HCT116 (cell line): ENCODE results near the gene MARS1. TPM values are rescaled to one million over a fixed set of nuclear protein-coding genes. Genes with fewer than 3 reads are reported as not detected.

Experiments
- ATAC-seq: fragments of 200-7000 bp; cut with Tn5 transposase; 2 replicates; pipeline ENCODE4 v1.9.1; 2020; ENCODE audit warnings: mild to moderate bottlenecking, moderate library complexity
- BruUV-seq: library from RNA; stranded (reverse); fragments of 400-500 nt; replicated peaks from 2 replicates; lab custom pipeline; 2021; lab: Mats Ljungman, UMichigan
- CTCF ChIA-PET: fragments of 300-600 bp; sonication (Branson Sonifier 250); formaldehyde crosslinking; loops from one replicate; lab custom pipeline; 2021; ENCODE audit warnings: antibody characterized with exemption; lab: Charles Lee
- POLR2A ChIA-PET: fragments of 300-600, 350-600 bp; sonication (Branson Sonifier 250); formaldehyde crosslinking; loops from one replicate; lab custom pipeline; 2021; ENCODE audit warnings: antibody characterized with exemption; lab: Charles Lee
- RAD21 ChIA-PET, 2 experiments: fragments of 300-600 bp; sonication (Branson Sonifier 250); formaldehyde crosslinking; loops; one replicate each; lab custom pipeline; 2023; ENCODE audit warnings: low total read pairs in 2 of 2; ENCODE audit not compliant: uncharacterized antibody in 2 of 2, unreplicated experiment in 2 of 2, low non-redundant PET in 1 of 2; lab: Charles Lee
- DNase-seq: peaks from one replicate; pipeline ENCODE4 v3.0.0-alpha.2; 2010; ENCODE audit warnings: low read depth, low spot score
- H2AFZ ChIP-seq: fragments of 200-600 bp; shearing (Covaris generic), sonication (generic); 2 replicates; pipeline ENCODE4 v1.6.1; 2017; ENCODE audit warnings: low read depth, mixed run types, mixed read lengths, antibody characterized with exemption, low read length; ENCODE audit not compliant: poor library complexity, severe bottlenecking
- H3K27ac ChIP-seq: 2 replicates; pipeline ENCODE4 v1.5.1; 2012; ENCODE audit warnings: low read depth, low read length
- H3K27me3 ChIP-seq: fragments of 200-600 bp; sonication (generic); 2 replicates; pipeline ENCODE4 v1.6.1; 2016; ENCODE audit warnings: mixed run types, low read length, mixed read lengths; ENCODE audit not compliant: insufficient read depth
- H3K36me3 ChIP-seq, 2 experiments: fragments of 200-500 bp in 1 of 2; fragments of 200-600 bp in 1 of 2; sonication (Bioruptor generic) in 1 of 2; sonication (generic) in 1 of 2; 2 replicates each; pipeline versions ENCODE4 v1.5.1 to v1.6.1; 2014 to 2016; ENCODE audit warnings: low read length in 2 of 2, inconsistent platforms in 1 of 2, mixed read lengths in 1 of 2, mixed run types in 1 of 2; ENCODE audit not compliant: insufficient read depth in 2 of 2, control insufficient read depth in 1 of 2
- H3K4me1 ChIP-seq, 2 experiments: fragments of 200-600 bp in 1 of 2; sonication (generic) in 1 of 2; 2 replicates each; pipeline versions ENCODE4 v1.5.1 to v1.6.1; 2012 to 2017; ENCODE audit warnings: low read length in 2 of 2, inconsistent platforms in 1 of 2, mild to moderate bottlenecking in 1 of 2, mixed read lengths in 1 of 2, mixed run types in 1 of 2, moderate library complexity in 1 of 2; ENCODE audit not compliant: insufficient read depth in 2 of 2, control insufficient read depth in 1 of 2
- H3K4me2 ChIP-seq: fragments of 200-600 bp; sonication (generic); 2 replicates; pipeline ENCODE4 v1.6.1; 2017; ENCODE audit warnings: mixed run types, low read length, mixed read lengths
- H3K4me3 ChIP-seq, 2 experiments: fragments of 200-600 bp in 1 of 2; sonication (generic) in 1 of 2; replicated peaks in 1 of 2; 2 replicates each; pipeline ENCODE4 v1.5.1; 2011 to 2016; ENCODE audit warnings: low read length in 2 of 2, control low read depth in 1 of 2, low read depth in 1 of 2, mild to moderate bottlenecking in 1 of 2, mixed read lengths in 1 of 2, mixed run types in 1 of 2
- H3K79me2 ChIP-seq: fragments of 200-600 bp; sonication (generic); 2 replicates; pipeline ENCODE4 v1.6.1; 2017; ENCODE audit warnings: mild to moderate bottlenecking, mixed run types, low read length, moderate library complexity, mixed read lengths; ENCODE audit not compliant: insufficient read depth
- H3K9ac ChIP-seq: fragments of 200-600 bp; sonication (generic); 2 replicates; pipeline ENCODE4 v1.6.1; 2016; ENCODE audit warnings: low read length, mixed read lengths
- H3K9me2 ChIP-seq: fragments of 200-600 bp; sonication (generic), shearing (Covaris generic); 2 replicates; pipeline ENCODE4 v1.6.1; 2017; ENCODE audit warnings: mixed run types, mild to moderate bottlenecking, moderate library complexity; ENCODE audit not compliant: insufficient read depth
- H3K9me3 ChIP-seq, 2 experiments: fragments of 200-500 bp in 1 of 2; fragments of 200-600 bp in 1 of 2; sonication (Bioruptor generic) in 1 of 2; sonication (generic) in 1 of 2; 2 replicates each; pipeline ENCODE4 v1.6.1; 2014 to 2017; ENCODE audit warnings: low read length in 2 of 2, mixed read lengths in 2 of 2, inconsistent platforms in 1 of 2, low read depth in 1 of 2, mild to moderate bottlenecking in 1 of 2, mixed run types in 1 of 2, moderate library complexity in 1 of 2; ENCODE audit not compliant: control insufficient read depth in 1 of 2, insufficient read depth in 1 of 2
- H4K20me1 ChIP-seq: fragments of 200-600 bp; sonication (generic), shearing (Covaris generic); 2 replicates; pipeline ENCODE4 v1.6.1; 2017; ENCODE audit warnings: mixed run types, mild to moderate bottlenecking, moderate library complexity; ENCODE audit not compliant: insufficient read depth
- CBX3 ChIP-seq: IDR thresholded peaks from 2 replicates; pipeline ENCODE4 v1.6.1; 2012; ENCODE audit warnings: low read depth
- CEBPB ChIP-seq: IDR thresholded peaks from 2 replicates; pipeline ENCODE4 v1.6.1; 2012; ENCODE audit warnings: low read depth
- EGR1 ChIP-seq: IDR thresholded peaks from 2 replicates; pipeline ENCODE4 v1.6.1; 2012; ENCODE audit warnings: low read depth
- ELF1 ChIP-seq: IDR thresholded peaks from 2 replicates; pipeline ENCODE4 v1.6.1; 2012; ENCODE audit warnings: low read depth, borderline replicate concordance
- EZH2 ChIP-seq: fragments of 200-600 bp; sonication (generic); IDR thresholded peaks from 2 replicates; pipeline ENCODE4 v1.6.1; 2017; ENCODE audit warnings: antibody characterized with exemption, mixed run types
- EZH2phosphoT487 ChIP-seq: fragments of 200-600 bp; IDR thresholded peaks from 2 replicates; pipeline ENCODE4 v1.6.1; 2018; ENCODE audit warnings: antibody characterized with exemption, borderline replicate concordance
- JUND ChIP-seq: IDR thresholded peaks from 2 replicates; pipeline ENCODE4 v1.6.1; 2012
- POLR2A ChIP-seq: IDR thresholded peaks from 2 replicates; pipeline ENCODE4 v1.7.0; 2011; ENCODE audit warnings: borderline replicate concordance; ENCODE audit not compliant: insufficient read depth, insufficient read length; ENCODE audit errors: extremely low read depth
- POLR2AphosphoS5 ChIP-seq: IDR thresholded peaks from 2 replicates; pipeline ENCODE4 v1.6.1; 2011; ENCODE audit warnings: mild to moderate bottlenecking, low read depth, low read length, moderate library complexity
- RAD21 ChIP-seq: IDR thresholded peaks from 2 replicates; pipeline ENCODE4 v1.6.1; 2012; ENCODE audit warnings: low read depth, mild to moderate bottlenecking
- SIN3A ChIP-seq: IDR thresholded peaks from 2 replicates; pipeline ENCODE4 v1.6.1; 2012; ENCODE audit warnings: low read depth
- TCF7L2 ChIP-seq: IDR thresholded peaks from 2 replicates; pipeline ENCODE4 v1.7.0; 2011; ENCODE audit warnings: borderline replicate concordance, inconsistent platforms; ENCODE audit not compliant: insufficient read depth, insufficient read length; ENCODE audit errors: extremely low read depth
- ZNF274 ChIP-seq: fragments of 200-500 bp; sonication (Bioruptor generic); IDR thresholded peaks from 2 replicates; pipeline ENCODE4 v1.6.1; 2014; ENCODE audit warnings: mild to moderate bottlenecking, low read depth, low read length, inconsistent platforms
- intact Hi-C: fragments of 100-400 bp; cut with micrococcal nuclease; formaldehyde crosslinking; loops from 2 replicates; pipeline ENCODE4 v1.10.0; 2022
- total RNA-seq: library from RNA; stranded (reverse); gene quantifications from one replicate; pipeline ENCODE4 v1.2.1, GENCODE V29; 2021; ENCODE audit not compliant: unreplicated experiment
- TF ChIP-seq, protein P1 (sequence below): IDR thresholded peaks from 2 replicates; pipeline ENCODE4 v1.6.1; 2012

The MARS1 gene
- total RNA-seq, 1 experiment from 2014 or later, result 344 TPM

DNA sequence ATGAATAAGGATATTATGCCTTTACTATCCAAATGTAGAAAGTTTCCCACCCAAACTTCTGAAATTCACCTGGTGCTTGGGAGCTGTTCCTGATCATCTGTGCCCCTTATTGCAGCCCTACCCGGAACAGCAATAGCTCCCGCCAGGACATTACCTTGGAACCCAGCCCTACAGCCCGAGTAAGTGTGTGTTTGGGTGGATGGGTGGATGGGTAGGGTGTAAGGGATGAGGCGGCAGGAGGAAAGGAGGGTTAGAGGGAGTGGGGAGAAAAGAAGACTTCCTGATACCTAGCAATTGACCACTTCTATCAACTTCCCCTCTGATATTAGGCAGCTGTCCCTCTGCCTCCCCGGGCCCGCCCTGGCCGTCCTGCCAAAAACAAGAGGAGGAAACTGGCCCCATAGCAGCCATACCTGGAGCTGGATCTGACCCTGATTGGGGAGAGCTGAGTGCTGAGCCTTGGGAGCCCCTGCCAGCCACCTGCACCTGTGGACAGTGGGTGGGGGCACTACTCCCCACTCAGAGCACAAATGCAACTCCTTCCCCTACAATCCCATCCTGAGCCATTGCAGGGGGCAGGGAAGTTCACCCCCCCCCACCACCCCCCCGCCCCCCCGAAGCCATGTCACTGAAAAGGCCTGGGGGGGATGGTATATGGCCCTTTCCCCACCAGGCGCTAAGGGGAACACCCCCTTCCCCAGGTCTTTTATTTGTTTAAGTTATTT lies 41.1 kb downstream of the MARS1 start:
- Histone ChIP-seq H3K4me1 (peaks cover 4 to 8% of the 10 kb centered on the region in 2 experiments; a peak in 2 of 4 replicates), H3K4me2 (no peak overlapping the region), H3K9me2 (no peaks in the 10 kb centered on the region), H3K9me3 (no peaks in the 10 kb centered on the region), H3K9ac (no peak overlapping the region), H3K4me3 (no peak overlapping the region), H3K27ac (no peak overlapping the region), H4K20me1 (no peaks in the 10 kb centered on the region), H3K27me3 (no peaks in the 10 kb centered on the region), H3K36me3 (peaks cover 43 to 50% of the 10 kb centered on the region in 2 experiments), H3K79me2 (peaks cover 16% of the 10 kb centered on the region), H2AFZ (no peak overlapping the region)
- CTCF ChIA-PET, result no interaction called here
- ATAC-seq, result no peak
- intact Hi-C loops, result no loop called here
- RAD21 ChIA-PET, result no interaction called here
- DNase-seq, result no peak
- TF ChIP-seq EZH2phosphoT487 (no peak), CEBPB (no peak), TCF7L2 (no peak), ELF1 (no peak), POLR2AphosphoS5 (no peak; the same call in 1 of the 2 replicates), RAD21 (no peak), POLR2A (no peak), SIN3A (no peak), CBX3 (no peak), ZNF274 (no peak), EGR1 (no peak), EZH2 (no peak), JUND (no peak)
- TF ChIP-seq, protein P1, sequence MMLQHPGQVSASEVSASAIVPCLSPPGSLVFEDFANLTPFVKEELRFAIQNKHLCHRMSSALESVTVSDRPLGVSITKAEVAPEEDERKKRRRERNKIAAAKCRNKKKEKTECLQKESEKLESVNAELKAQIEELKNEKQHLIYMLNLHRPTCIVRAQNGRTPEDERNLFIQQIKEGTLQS, result no peak
- BruUV-seq, result no TSS peak
- POLR2A ChIA-PET, result interaction anchor here (1.0 kb wide), 1 partner anchor 9 kb away, joined by 3 read pairs; no protein-coding TSS in a partner anchor
